Renal cortical epithelial cell (primary cell): ENCODE data around the gene ZCWPW2. TPM values are rescaled to one million over a fixed set of nuclear protein-coding genes. Genes with fewer than 3 reads are reported as not detected.
A peak's percentile ranks its signal among the peaks of the same experiment; 100 is the strongest.

Source experiments
- DNase-seq: peaks from one replicate; pipeline ENCODE4 v3.0.0-alpha.2; 2011; ENCODE audit warnings: low read depth
- total RNA-seq: library from RNA; depleted of rRNA; stranded (reverse); fragments of >200 nt; gene quantifications from 2 replicates; pipeline ENCODE4 v1.2.3, GENCODE V29; 2014

The ZCWPW2 gene, protein sequence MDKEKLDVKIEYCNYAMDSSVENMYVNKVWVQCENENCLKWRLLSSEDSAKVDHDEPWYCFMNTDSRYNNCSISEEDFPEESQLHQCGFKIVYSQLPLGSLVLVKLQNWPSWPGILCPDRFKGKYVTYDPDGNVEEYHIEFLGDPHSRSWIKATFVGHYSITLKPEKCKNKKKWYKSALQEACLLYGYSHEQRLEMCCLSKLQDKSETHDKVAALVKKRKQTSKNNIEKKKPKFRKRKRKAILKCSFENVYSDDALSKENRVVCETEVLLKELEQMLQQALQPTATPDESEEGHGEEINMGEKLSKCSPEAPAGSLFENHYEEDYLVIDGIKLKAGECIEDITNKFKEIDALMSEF
- total RNA-seq = 0.70 and 0.87 TPM in 2 replicates

- peak; percentile 81 for DNase-seq
Measured at GRCh38 chr3:28348629-28349468, at the start of gene ZCWPW2, which contains the start of gene AZI2. TSS of gene ZCWPW2 (plus strand) at chr3:28348721. CDS start at chr3:28413069, 64,348 bp downstream. TSS of gene AZI2 (minus strand) at chr3:28348824. CDS start at chr3:28340617, 8,207 bp downstream.

GRCh38 chr3:28299705-28300104, 48.8 kb upstream of the ZCWPW2 start:
- no peak for DNase-seq

DNA sequence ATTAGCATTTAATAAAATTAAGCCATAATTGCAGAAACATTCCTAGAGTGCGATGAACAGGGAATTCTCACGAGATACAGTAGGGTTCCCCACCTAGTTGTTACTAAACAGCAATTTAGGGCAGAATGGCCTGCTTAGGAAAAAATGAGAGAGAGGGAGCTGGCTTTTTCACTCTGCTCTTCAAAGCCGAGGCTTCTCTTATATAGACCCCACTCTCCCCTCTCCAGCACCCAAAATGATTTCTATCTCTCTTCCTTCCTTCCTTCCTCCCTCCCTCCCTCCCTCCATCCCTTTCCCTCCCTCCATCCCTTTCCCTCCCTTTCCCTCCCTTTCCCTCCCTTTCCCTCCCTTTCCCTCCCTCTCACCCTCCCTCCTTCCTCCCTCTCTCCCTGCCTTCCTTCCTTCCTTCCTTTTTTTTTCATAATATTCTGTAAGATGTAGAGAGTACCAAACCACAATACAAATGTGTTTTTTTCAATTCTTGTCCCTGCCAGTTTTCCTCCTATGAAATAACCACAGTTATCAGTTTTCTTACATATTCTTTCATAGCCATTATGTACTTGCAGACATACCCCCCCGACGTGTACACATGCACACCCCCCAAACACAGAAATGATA, 48.1 kb upstream of the ZCWPW2 start:
- DNase-seq = no peak

DNA sequence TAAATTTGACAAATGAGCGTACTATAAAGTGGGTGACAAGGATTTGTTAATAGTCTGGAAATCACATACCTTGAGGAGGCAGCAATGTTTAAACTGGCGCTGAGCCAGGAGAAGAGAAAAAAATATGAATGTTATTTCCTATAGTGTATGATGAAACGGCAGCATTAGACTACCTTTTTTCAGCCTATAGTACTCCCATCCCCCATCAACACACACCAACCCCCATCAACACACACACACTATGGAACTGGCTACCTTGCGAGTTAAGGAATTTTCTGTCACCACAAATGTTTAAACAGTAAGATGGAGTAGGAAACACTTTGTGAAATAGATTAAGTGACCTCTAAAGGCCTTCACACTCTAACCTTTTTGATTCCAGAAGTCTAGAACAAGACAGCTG, 46.8 kb upstream of the ZCWPW2 start:
- DNase-seq = no peak

- DNase-seq = no peak
Measured at GRCh38 chr3:28308196-28308595, 40.3 kb upstream of the ZCWPW2 start.

- DNase-seq = no peak
Measured at GRCh38 chr3:28315711-28316110, 32.8 kb upstream of the ZCWPW2 start.

- no peak for DNase-seq
Measured at GRCh38 chr3:28316226-28316625, 32.3 kb upstream of the ZCWPW2 start.

GRCh38 chr3:28317438-28318022, 31.0 kb upstream of the ZCWPW2 start:
- peak; percentile 37 for DNase-seq

DNA sequence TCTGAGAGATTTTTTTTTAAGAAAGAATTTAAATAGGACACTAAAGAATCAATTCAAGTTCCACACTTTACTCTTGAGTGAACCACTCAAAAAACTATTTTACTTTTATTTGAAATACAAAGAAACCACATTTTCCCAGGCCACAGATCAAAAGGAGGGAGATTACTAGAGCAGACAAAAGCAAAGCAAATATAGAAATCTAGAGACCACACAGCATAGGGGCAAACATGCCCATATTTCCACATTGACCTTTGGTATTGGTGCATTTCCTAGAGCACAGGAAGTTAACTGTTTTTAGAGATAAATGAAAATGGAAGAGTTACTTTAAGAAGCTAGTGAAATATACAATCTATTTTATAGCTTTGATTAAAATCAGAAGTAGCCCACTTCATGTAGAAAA, 27.5 kb upstream of the ZCWPW2 start:
- no peak for DNase-seq

GRCh38 chr3:28322464-28322863, 26.1 kb upstream of the ZCWPW2 start:
- DNase-seq = peak; percentile 57

- DNase-seq = peak; percentile 38
Measured at GRCh38 chr3:28326458-28326926, 22.0 kb upstream of the ZCWPW2 start.

- peak; percentile 43 for DNase-seq
Measured at GRCh38 chr3:28328188-28329151, 20.1 kb upstream of the ZCWPW2 start.

- DNase-seq = peak; percentile 18
Measured at GRCh38 chr3:28334552-28334951, 14.0 kb upstream of the ZCWPW2 start.

- no peak for DNase-seq
Measured at GRCh38 chr3:28335246-28335645, 13.3 kb upstream of the ZCWPW2 start.

- DNase-seq = no peak
Measured at GRCh38 chr3:28337230-28337629, 11.3 kb upstream of the ZCWPW2 start.

GRCh38 chr3:28343144-28343543, 5.4 kb upstream of the ZCWPW2 start:
- DNase-seq = no peak

- DNase-seq = no peak
Measured at GRCh38 chr3:28345690-28346089, 2.8 kb upstream of the ZCWPW2 start.

- no peak for DNase-seq
Measured at GRCh38 chr3:28347374-28348264, 902 bp upstream of the ZCWPW2 start.

DNA sequence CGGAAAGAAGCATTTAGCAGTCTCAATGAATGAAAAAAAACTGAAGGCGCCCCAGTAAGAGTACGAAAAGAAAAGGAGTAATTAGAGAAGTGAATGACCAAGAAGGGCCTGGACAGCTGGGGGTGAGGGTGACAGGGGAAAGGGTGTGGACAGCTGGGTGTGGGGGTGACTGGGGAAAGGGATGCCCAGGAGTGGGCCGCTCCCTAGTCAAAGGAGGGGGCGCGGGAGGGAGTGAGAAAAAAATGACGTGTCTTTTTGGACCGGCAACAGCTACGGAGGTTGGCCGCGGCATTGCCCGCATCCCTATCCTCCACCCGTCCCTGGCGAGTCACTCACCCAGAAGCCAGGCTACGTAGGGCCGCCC, 274 bp upstream of the ZCWPW2 start:
- no peak for DNase-seq
